Keratinocyte (primary cell): ENCODE measurements around the gene LENG8. TPM values are rescaled to one million over a fixed set of nuclear protein-coding genes. Genes with fewer than 3 reads are reported as not detected.
"Not testable (repeated sequence)": the region's sequence is repeated elsewhere in the genome, so short reads cannot be mapped to it uniquely, and the experiment has no call there.

Experiments
- DNase-seq: peaks from one replicate; pipeline ENCODE4 v3.0.0-alpha.2; 2011; ENCODE audit warnings: low read depth, missing footprints, low spot score
- FAIRE-seq: peaks from 2 replicates; lab custom pipeline; 2011; peaks lifted over from hg19 to GRCh38; lab: Jason Lieb, UNC
- H2AFZ ChIP-seq: 2 replicates; pipeline ENCODE4 v1.6.0; 2012; ENCODE audit warnings: low read length, control low read depth, inconsistent platforms; ENCODE audit not compliant: control insufficient read depth
- H3K27ac ChIP-seq: 2 replicates; pipeline ENCODE4 v1.5.1; 2011; ENCODE audit warnings: low read length; ENCODE audit not compliant: control insufficient read depth, insufficient read depth
- H3K27me3 ChIP-seq: 3 replicates; pipeline ENCODE4 v1.6.0; 2011; ENCODE audit warnings: low read length; ENCODE audit not compliant: control insufficient read depth, insufficient read depth; ENCODE audit errors: extremely low read depth
- H3K36me3 ChIP-seq, 2 experiments: 2 replicates in 1 of 2; 3 replicates in 1 of 2; pipeline ENCODE4 v1.5.1; 2011; ENCODE audit warnings: low read length in 2 of 2, mild to moderate bottlenecking in 1 of 2; ENCODE audit not compliant: control insufficient read depth in 2 of 2, insufficient read depth in 2 of 2; ENCODE audit errors: extremely low read depth in 1 of 2
- H3K4me1 ChIP-seq: 3 replicates; pipeline ENCODE4 v1.5.1; 2011; ENCODE audit warnings: low read length; ENCODE audit not compliant: control insufficient read depth, insufficient read depth; ENCODE audit errors: extremely low read depth
- H3K4me2 ChIP-seq: 3 replicates; pipeline ENCODE4 v1.6.0; 2011; ENCODE audit warnings: low read depth, low read length; ENCODE audit not compliant: control insufficient read depth, insufficient read depth; ENCODE audit errors: extremely low read depth
- H3K4me3 ChIP-seq, 3 experiments: fragments of 200-600 bp in 1 of 3; sonication (generic) in 1 of 3; 2 replicates in 2 of 3; 3 replicates in 1 of 3; pipeline ENCODE4 v1.5.1; 2011 to 2016; ENCODE audit warnings: low read length in 3 of 3, mild to moderate bottlenecking in 3 of 3, control low read depth in 2 of 3, inconsistent platforms in 1 of 3, low read depth in 1 of 3, mixed read lengths in 1 of 3, mixed run types in 1 of 3, moderate library complexity in 1 of 3; ENCODE audit not compliant: control insufficient read depth in 2 of 3, insufficient read depth in 2 of 3; ENCODE audit errors: extremely low read depth in 1 of 3
- H3K79me2 ChIP-seq: 2 replicates; pipeline ENCODE4 v1.6.0; 2012; ENCODE audit warnings: low read length; ENCODE audit not compliant: control insufficient read depth, insufficient read depth
- H3K9ac ChIP-seq: 3 replicates; pipeline ENCODE4 v1.6.0; 2011; ENCODE audit warnings: low read length; ENCODE audit not compliant: control insufficient read depth, insufficient read depth; ENCODE audit errors: extremely low read depth
- H3K9me1 ChIP-seq: 3 replicates; pipeline ENCODE4 v1.6.0; 2011; ENCODE audit warnings: low read length; ENCODE audit not compliant: control insufficient read depth, insufficient read depth; ENCODE audit errors: extremely low read depth
- H3K9me3 ChIP-seq: 2 replicates; pipeline ENCODE4 v1.5.1; 2012; ENCODE audit warnings: low read depth, low read length; ENCODE audit not compliant: control insufficient read depth
- H4K20me1 ChIP-seq: 3 replicates; pipeline ENCODE4 v1.6.0; 2011; ENCODE audit warnings: low read length; ENCODE audit not compliant: control insufficient read depth, insufficient read depth; ENCODE audit errors: extremely low read depth
- EZH2 ChIP-seq: IDR thresholded peaks from one replicate; pipeline ENCODE4 v1.6.1; 2012; ENCODE audit warnings: inconsistent platforms, mild to moderate bottlenecking, low read length, moderate library complexity
- dilution Hi-C: fragments of 300-500 bp; cut with MboI; formaldehyde crosslinking; loops from one replicate; pipeline ENCODE4 v1.7.0; 2020; ENCODE audit warnings: low sequenced_read_pairs; ENCODE audit not compliant: extremely low pct_ligation_motif_present
- polyA plus RNA-seq, 5 experiments: library from polyadenylated mRNA; depleted of rRNA in 3 of 5; stranded (reverse) in 3 of 5; stranded (forward) in 1 of 5; unstranded in 1 of 5; fragments of >200 nt; gene quantifications; 1 replicate in 1 of 5; 2 replicates in 3 of 5; 3 replicates in 1 of 5; pipeline versions ENCODE4 v1.2.1 to v1.2.3, GENCODE V29; 2011 to 2012; ENCODE audit warnings: missing spikeins in 2 of 5, low read depth in 1 of 5, low replicate concordance in 1 of 5
- TF ChIP-seq, protein P1 (sequence below), 3 experiments: IDR thresholded peaks in 1 of 3; conservative IDR thresholded peaks in 1 of 3; optimal IDR thresholded peaks in 1 of 3; 2 replicates in 2 of 3; 3 replicates in 1 of 3; pipeline versions ENCODE3 to v1.5.1; 2011; ENCODE audit warnings: low read length in 3 of 3, mild to moderate bottlenecking in 3 of 3, moderate library complexity in 2 of 3, control low read depth in 1 of 3, inconsistent platforms in 1 of 3; ENCODE audit not compliant: insufficient read depth in 2 of 3; ENCODE audit errors: extremely low read depth in 1 of 3

The LENG8 gene
- polyA plus RNA-seq, 1 donor (not counting 4 experiments of a cell fraction or from before 2014, with no cell fraction given) = 29.4 TPM

DNA sequence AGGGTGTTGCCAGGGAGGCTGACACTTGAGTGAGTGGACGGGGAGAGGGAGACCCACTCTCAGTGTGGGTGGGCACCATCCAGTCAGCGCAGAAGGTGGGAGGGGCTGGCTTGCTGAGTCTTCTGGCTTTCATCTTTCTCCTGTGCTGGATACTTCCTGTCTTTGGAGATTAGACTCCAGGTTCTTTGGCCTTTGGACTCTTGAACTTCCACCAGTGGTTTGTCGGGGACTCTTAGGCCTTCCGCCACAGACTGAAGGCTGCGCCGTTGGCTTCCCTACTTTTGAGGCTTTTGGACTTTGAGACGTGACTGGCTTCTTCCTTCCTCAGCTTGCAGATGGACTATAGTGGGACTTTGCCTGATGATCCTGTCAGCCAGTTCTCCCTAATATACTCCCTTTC, 4.3 kb upstream of the LENG8 start:
- FAIRE-seq (no peak), DNase-seq (no peak)
- no peaks in the 10 kb centered on the region for H3K27me3 ChIP-seq
- peaks cover 12% of the 10 kb centered on the region for H3K4me1 ChIP-seq
- TF ChIP-seq, protein P1, sequence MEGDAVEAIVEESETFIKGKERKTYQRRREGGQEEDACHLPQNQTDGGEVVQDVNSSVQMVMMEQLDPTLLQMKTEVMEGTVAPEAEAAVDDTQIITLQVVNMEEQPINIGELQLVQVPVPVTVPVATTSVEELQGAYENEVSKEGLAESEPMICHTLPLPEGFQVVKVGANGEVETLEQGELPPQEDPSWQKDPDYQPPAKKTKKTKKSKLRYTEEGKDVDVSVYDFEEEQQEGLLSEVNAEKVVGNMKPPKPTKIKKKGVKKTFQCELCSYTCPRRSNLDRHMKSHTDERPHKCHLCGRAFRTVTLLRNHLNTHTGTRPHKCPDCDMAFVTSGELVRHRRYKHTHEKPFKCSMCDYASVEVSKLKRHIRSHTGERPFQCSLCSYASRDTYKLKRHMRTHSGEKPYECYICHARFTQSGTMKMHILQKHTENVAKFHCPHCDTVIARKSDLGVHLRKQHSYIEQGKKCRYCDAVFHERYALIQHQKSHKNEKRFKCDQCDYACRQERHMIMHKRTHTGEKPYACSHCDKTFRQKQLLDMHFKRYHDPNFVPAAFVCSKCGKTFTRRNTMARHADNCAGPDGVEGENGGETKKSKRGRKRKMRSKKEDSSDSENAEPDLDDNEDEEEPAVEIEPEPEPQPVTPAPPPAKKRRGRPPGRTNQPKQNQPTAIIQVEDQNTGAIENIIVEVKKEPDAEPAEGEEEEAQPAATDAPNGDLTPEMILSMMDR (optimal IDR thresholded peaks at IDR 0.05 in 1 of 3, IDR thresholded peaks at IDR 0.05 in 1 of 3, conservative IDR thresholded peaks at IDR 0.05 in 1 of 3; ENCODE audit: extremely low read depth in 1 of 3, insufficient read depth in 2 of 3, low read length in 3 of 3) = no peak
- no peak for TF ChIP-seq EZH2
- H3K79me2 ChIP-seq = peaks cover 30% of the 10 kb centered on the region
- no peak overlapping the region for H2AFZ ChIP-seq
- H3K27ac ChIP-seq = no peak overlapping the region
- peaks cover 3% of the 10 kb centered on the region for H4K20me1 ChIP-seq
- no peak overlapping the region for H3K4me3 ChIP-seq
- no peaks in the 10 kb centered on the region for H3K9me1 ChIP-seq
- H3K9ac ChIP-seq = no peak overlapping the region
- dilution Hi-C loops = no loop called here
- H3K36me3 ChIP-seq = peaks cover 7% of the 10 kb centered on the region in 2 experiments
- no peak overlapping the region for H3K4me2 ChIP-seq
- H3K9me3 ChIP-seq = no peaks in the 10 kb centered on the region

DNA sequence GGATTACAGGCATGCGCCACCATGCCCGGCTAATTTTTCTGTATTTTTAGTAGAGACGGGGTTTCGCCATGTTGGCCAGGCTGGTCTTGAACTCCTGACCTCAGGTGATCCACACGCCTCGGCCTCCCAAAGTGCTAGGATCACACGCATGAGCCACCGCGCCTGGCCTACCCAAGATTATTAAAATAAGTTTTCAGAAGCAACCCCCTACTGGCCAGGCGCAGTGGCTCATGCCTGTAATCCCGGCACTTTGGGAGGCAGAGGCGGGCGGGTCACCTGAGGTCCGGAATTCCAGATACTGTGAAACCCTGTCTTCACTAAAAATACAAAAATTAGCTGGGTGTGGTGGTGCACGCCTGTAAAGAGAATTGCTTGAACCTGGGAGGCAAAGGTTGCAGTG, 2.6 kb upstream of the LENG8 start:
- H4K20me1 ChIP-seq = peaks cover 15% of the 10 kb centered on the region
- H3K79me2 ChIP-seq = peaks cover 46% of the 10 kb centered on the region
- H3K27me3 ChIP-seq, H3K9me3 ChIP-seq, H2AFZ ChIP-seq, FAIRE-seq, H3K9me1 ChIP-seq, DNase-seq, H3K4me3 ChIP-seq, H3K4me2 ChIP-seq, dilution Hi-C loops, H3K9ac ChIP-seq: not testable (repeated sequence)
- H3K27ac ChIP-seq = peak overlapping the region; percentile 31
- peaks cover 26% of the 10 kb centered on the region for H3K4me1 ChIP-seq
- H3K36me3 ChIP-seq = peaks cover 8 to 14% of the 10 kb centered on the region in 2 experiments
- TF ChIP-seq, protein P1 (optimal IDR thresholded peaks at IDR 0.05 in 1 of 3, IDR thresholded peaks at IDR 0.05 in 1 of 3, conservative IDR thresholded peaks at IDR 0.05 in 1 of 3; ENCODE audit: extremely low read depth in 1 of 3, insufficient read depth in 2 of 3, low read length in 3 of 3) = peak in 1 of 3 experiments; percentile 9
